Stomach (tissue), 4 donors: ENCODE results near the gene SPOCK2.

Source experiments
- POLR2A ChIP-seq, 4 donors: fragments of 450-650 bp; IDR thresholded peaks; one replicate each; pipeline ENCODE4 v1.6.1; 2016; ENCODE audit warnings: antibody characterized with exemption in 4 of 4, control low read depth in 2 of 4, mild to moderate bottlenecking in 1 of 4, moderate library complexity in 1 of 4
- POLR2AphosphoS5 ChIP-seq, 3 donors: sonication (generic); formaldehyde crosslinking; IDR thresholded peaks; one replicate each; pipeline ENCODE4 v1.6.1; 2016; ENCODE audit warnings: antibody characterized with exemption in 3 of 3
- TF ChIP-seq, protein P1 (sequence below), 7 experiments: fragments of 450-650 bp in 4 of 7; fragments of 200-600 bp in 3 of 7; sonication (generic) in 3 of 7; IDR thresholded peaks; one replicate each; pipeline ENCODE4 v1.5.1; 2016 to 2019; ENCODE audit warnings: antibody characterized with exemption in 7 of 7, control low read depth in 2 of 7, mild to moderate bottlenecking in 1 of 7

DNA sequence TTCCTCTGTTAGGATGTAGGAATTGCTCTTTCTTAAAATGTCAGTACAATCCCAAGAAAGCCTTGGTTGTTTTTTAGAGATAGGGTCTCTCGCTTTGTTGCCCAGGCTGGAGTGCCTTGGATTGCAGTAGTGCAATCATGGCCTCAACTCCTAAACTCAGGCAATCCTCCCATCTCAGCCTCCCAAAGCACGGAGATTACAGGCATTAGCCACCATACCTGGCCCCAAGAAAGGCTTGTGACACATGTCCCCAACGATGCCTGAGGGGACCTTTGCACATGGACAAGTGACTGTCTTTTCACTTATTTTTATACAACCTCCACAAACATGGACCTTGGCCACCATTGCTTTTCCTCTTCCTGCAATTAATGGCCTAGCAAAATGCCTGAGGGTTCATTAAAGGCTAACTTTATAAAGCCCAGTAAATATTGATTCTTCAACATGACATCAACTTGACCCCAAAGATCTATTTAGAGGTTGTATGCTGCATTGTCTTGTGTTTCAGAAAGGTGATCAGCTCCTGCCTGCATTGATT lies 10.0 kb upstream of the SPOCK2 start:
- TF ChIP-seq, protein P1, sequence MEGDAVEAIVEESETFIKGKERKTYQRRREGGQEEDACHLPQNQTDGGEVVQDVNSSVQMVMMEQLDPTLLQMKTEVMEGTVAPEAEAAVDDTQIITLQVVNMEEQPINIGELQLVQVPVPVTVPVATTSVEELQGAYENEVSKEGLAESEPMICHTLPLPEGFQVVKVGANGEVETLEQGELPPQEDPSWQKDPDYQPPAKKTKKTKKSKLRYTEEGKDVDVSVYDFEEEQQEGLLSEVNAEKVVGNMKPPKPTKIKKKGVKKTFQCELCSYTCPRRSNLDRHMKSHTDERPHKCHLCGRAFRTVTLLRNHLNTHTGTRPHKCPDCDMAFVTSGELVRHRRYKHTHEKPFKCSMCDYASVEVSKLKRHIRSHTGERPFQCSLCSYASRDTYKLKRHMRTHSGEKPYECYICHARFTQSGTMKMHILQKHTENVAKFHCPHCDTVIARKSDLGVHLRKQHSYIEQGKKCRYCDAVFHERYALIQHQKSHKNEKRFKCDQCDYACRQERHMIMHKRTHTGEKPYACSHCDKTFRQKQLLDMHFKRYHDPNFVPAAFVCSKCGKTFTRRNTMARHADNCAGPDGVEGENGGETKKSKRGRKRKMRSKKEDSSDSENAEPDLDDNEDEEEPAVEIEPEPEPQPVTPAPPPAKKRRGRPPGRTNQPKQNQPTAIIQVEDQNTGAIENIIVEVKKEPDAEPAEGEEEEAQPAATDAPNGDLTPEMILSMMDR (IDR thresholded peaks at IDR 0.05), result no peak
- TF ChIP-seq POLR2AphosphoS5 (IDR thresholded peaks at IDR 0.05), result peak in 1 of 3 donors; percentile 8
- TF ChIP-seq POLR2A (IDR thresholded peaks at IDR 0.05), result no peak
